LNCAP (cell line): ENCODE data around the gene PSTK.

ENCODE experiments used
- CTCF ChIP-seq: fragments of 450-650 bp; IDR thresholded peaks from 2 replicates; pipeline ENCODE4 v1.5.1; 2017; ENCODE audit warnings: mild to moderate bottlenecking

PSTK gene

DNA sequence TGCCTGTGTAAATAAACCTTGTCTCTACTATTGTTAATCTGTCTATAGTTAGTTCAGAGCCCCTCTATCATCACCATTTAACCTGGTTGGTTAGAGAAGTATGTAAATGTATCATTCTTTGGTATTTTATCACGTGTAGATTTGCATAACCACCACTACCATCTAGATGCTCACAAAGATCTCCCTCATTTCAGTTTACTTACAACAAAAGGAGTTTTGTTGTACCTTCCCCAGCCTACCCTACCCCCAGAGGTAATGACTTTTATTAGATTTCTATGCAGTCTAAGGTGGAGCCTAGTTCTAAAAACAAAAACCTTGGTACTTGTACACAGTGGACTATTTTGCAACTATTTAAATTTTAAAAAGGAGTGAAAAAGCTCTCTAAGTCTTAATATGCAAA is 46.1 kb downstream of the PSTK start:
- TF ChIP-seq CTCF: no peak

DNA sequence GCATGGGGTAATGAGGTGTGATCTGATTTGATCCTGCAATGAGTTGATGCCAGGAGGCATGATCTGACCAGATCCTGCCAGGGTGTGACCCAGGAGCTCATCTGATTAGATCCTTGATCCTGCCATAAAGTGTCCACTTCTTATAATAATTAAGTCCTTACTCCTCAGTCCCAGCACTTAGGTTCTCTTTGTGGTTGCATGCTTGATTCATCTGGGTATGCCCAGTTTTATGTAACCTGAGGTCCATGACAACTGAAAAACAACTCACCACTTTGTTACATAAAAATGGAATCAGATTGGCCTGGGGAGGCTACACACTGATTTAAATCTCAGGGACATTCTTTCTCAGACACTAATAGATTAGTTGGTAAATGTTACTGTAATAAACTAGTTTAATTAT is 47.7 kb downstream of the PSTK start:
- TF ChIP-seq CTCF: no peak

DNA sequence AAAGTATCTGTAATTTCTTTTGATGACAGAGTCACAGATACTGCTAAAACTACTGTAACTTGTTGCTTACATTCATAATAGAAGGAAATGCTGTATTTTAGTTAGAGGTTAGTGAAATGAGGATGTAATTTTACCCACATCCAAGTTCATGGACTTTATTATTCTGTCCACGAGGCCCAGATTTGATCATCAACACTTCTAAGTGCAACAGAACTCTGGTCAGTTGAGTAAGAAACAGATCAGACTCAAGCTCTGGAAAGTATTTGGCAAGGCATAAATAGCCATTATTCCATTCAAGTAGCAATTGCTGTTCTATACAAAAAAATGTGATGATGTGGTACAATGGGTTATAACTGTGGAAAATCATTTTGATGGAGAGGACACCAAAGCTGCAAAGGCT is 50.9 kb downstream of the PSTK start:
- TF ChIP-seq CTCF: no peak

DNA sequence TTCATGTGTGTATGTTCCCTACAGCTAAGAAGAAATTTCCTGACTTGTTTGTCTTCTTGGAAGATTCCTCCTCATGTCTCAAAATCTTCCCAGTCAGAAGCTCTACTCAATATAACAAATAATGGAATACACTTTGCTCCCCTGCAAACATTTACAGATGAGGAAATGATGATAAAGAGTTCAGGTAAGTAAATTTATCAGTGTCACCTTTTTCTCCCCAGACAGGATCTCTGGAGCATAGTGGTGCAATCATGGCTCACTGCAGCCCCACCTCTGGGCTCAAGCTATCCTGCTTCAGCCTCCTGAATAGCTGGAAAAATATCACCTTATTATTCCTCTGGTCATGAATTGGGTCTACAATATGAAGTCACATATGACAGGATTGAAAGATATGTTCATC is 54.1 kb downstream of the PSTK start:
- TF ChIP-seq CTCF: no peak

DNA sequence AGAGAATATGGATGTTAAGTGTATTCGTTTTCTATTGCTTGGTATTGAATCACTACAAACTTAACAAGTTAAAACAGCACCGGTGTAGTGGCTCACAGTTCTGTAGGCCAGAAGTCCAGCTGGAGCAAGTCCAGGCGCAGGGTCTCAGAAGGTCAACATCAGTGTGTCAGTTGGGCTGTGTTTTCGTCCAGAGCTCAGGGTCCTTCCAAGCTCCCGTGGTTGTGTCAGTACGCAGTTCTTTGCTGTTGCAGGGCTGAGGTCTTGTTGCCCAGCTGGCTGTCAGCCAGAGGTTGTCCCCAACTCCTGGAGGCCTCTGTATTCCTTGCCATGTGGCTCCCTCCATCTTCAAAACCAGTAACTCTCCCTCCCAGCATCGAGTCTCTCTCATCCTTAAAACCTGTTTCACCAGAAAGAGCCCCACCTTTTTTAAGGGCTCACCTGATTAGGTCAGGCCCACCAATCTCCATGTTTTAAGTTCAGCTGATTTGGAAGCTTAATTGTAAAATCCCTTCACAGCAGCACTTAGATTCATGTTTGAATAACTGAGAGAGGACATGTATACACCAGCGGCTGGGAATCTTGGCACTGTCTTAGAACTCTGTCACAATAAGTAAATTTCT is 55.4 kb downstream of the PSTK start:
- no peak for TF ChIP-seq CTCF

GRCh38 chr10:123038782-123039631 is 58.8 kb downstream of the PSTK start:
- TF ChIP-seq CTCF: no peak

GRCh38 chr10:123039632-123039930 is 59.4 kb downstream of the PSTK start:
- TF ChIP-seq CTCF: no peak
